Right hindlimb (tissue), 1 donor: ENCODE measurements around the gene BACH1.

Source experiments
- DNase-seq: peaks from one replicate; pipeline ENCODE4 v3.0.0-alpha.2; 2018

Gene BACH1

DNA sequence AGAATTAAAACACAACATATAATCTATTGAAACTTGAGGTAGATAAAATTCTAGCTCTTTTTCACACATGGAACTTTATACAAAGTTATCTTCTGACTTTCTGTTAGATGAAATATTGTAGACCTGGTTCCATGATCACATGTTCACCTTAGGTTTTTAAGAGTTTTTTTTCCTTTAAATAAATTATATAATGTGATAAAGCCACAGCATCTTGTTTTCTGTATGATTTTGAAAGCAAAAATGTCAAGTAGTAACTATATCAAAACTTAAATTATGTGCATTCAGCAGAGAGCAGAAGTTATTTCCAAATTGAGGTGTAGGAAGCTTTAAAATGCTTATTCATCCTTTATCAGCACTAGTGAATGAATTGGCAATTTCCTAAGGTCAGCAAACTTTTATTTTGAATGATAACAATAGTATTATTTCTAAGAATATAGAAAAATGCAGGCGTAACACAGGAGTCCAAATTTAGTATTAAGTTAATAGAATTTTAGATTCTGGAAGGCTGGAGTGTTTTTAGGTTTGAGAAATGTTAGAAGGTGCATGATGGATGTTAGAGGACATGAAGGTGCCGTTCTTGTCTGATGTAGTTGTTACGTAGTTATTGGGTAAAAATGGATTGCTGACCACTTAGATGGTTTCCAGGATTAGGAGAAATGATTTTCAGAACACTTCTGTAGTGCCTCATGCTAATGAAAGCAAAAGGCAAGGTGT, 17.5 kb downstream of the BACH1 start:
- no peak for DNase-seq

DNA sequence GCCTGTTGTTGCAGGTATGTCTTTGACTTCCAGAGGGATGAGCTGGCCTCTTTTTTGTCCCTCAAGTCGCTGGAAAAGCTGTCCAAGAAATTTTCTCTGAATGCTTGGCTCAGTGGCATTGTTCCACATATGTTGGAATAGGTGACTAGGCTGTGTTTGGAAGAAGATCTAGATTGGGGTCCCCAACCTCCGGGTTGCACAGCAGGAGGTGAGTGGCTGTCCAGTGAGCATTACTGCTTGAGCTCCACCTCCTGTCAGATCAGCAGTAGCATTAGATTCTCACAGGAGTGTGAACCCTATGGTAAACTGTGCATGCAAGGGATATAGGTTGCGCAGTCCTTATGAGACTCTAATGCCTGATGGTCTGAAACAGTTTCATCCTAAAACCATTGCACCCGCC, 18.1 kb downstream of the BACH1 start:
- no peak for DNase-seq

DNA sequence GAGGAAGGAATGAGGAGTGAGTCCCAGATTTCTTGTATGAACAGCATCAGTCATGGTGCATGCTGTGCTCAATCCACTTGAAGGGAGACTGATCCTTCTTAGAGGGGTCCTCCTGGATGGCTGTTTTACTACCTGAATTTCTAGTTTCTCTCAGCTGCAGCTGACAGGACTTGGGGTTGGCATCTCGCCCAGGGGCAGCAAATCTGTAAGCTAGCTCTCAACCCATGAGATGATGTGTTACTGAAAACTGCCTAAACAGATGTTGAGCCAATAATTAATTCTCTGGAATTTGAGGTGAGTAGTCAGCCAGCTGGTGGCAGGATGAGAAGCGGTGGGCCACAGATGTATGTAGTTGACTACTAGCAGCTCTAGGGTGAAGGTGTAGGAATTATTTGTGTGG, 19.6 kb downstream of the BACH1 start:
- DNase-seq = no peak

DNA sequence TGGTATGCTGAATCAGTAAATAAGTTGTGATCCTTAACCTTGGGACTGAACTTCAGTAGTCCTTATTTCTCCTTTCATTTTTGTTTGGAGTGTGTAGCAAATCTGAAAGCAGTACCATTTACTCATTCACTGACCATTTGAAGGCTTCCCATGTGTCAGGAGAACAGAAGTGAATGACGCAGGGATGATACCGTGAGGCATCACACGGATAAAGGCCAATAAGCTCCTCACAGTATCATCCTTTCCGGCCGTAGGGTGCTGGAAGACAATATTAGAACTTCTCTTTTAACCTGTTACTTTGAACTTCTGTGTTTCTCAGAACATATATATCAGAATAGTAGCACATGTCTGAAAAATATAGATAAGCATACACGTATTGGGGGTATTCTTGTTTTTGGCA, 21.3 kb downstream of the BACH1 start:
- DNase-seq = no peak

DNA sequence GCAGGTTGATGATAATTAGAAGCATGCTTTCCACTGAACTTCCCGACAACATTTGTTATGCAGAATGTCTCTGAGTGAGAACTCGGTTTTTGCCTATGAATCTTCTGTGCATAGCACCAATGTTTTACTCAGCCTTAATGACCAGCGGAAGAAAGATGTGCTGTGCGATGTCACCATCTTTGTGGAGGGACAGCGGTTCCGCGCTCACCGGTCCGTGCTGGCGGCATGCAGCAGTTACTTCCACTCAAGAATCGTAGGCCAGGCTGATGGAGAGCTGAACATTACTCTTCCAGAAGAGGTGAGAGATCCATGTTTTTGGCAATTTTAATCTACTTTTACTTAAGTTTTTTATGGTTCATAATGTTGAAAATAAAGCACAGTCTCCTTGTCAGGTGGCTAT, 22.5 kb downstream of the BACH1 start:
- DNase-seq = no peak

DNA sequence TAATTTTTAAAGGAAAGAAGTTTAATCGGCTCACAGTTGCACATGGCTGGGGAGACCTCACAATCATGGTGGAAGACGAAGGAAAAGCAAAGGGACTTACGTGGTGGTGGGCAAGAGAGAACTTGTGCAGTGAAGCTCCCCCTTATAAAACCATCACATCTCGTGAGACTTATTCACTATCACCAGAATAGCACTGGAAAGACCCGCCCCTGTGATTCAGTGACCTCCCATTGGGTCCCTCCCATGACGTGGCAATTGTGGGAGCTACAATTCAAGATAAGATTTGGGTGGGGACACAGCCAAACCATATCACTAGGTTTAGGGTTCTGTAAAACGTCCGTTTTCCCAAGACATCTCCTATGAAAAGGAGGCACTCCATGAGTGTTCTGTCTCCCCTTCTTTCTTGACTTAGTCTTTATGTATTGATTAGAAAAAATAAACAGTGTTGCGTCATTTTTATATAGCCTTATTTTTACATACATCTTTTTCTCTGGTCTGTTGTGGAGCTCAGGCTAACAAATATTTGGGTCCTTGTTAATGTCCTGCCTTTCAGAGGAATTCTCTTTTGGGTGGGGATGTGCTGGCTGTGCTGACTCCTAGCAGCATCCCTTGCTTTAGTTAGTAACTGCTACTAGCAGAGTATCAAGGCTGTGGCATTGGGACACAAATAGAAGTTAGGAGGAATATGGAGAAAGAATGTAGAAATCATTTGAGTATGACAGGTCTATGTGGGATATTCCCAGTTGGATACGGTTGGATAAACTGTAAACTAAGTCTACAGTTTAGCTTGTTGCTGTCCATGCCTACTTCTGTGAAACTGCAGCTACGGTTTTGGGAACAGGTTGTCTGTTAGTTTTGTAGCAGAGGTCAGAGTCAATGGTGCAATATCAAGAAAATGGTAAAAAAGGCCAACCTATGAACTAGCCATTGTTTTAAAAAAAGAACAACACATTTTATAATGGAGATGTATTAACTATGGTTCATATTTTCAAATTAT, 23.5 kb downstream of the BACH1 start:
- DNase-seq = no peak

DNA sequence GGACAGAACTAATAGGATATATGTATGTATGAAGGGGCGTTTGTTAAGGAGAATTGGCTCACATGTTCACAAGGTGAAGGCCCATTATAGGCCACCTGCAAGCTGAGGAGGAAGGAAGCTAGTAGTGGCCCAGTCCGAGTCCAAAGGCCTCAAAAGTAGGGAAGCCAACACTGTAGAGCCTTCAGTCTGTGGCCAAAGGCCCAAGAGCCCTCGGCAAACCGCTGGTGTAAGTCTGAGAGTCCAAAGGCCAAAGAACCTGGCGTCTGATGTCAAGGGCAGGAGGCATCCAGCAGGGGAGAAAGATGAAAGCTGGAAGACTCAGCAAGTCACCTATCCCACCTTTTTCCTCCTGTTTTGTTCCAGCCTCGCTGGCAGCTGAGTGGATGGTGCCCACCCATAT, 24.5 kb downstream of the BACH1 start:
- DNase-seq = no peak

DNA sequence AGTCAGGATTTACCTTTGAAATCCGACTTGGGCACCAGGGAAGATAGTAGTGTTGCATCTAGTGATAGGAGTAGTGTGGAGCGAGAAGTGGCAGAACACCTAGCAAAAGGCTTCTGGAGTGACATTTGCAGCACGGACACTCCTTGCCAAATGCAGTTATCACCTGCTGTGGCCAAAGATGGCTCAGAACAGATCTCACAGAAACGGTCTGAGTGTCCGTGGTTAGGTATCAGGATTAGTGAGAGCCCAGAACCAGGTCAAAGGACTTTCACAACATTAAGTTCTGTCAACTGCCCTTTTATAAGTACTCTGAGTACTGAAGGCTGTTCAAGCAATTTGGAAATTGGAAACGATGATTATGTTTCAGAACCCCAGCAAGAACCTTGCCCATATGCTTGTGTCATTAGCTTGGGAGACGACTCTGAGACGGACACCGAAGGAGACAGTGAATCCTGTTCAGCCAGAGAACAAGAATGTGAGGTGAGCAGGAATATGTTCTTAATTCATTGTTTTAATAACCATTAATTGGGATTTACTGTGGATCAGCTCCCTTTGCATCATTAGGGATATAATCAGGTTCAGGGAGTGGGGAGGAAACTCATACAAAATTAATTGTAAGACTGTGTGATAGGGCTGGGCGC, 28.3 kb downstream of the BACH1 start:
- DNase-seq = no peak

DNA sequence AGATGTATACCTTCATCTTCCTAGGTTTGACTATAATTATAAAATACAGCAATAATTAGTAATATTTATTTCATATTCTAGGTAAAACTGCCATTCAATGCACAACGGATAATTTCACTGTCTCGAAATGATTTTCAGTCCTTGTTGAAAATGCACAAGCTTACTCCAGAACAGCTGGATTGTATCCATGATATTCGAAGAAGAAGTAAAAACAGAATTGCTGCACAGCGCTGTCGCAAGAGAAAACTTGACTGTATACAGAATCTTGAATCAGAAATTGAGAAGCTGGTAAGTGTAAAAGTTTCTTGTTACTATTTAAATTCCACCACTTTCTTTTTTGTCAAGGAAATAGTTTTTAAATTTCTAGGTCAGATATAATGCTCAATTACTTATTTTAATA, 30.7 kb downstream of the BACH1 start:
- no peak for DNase-seq

DNA sequence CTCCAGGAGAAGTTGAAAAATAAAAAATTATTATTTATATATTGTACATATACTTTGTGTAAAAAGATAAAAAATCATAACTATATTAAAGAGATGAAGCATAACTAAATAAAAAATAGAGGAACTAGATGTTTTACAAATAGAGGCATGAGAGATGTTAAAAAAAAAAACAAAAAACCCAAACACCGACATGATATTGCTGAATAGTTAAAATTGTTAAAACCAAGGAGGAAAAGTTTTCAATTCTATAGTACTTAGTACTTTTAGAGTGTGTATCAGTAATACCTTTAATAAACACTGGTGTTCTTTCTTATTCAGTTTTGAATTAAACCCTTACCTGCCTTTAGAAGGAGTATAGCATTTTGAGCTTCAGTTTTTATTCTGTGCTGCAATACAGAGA, 32.1 kb downstream of the BACH1 start:
- no peak for DNase-seq

DNA sequence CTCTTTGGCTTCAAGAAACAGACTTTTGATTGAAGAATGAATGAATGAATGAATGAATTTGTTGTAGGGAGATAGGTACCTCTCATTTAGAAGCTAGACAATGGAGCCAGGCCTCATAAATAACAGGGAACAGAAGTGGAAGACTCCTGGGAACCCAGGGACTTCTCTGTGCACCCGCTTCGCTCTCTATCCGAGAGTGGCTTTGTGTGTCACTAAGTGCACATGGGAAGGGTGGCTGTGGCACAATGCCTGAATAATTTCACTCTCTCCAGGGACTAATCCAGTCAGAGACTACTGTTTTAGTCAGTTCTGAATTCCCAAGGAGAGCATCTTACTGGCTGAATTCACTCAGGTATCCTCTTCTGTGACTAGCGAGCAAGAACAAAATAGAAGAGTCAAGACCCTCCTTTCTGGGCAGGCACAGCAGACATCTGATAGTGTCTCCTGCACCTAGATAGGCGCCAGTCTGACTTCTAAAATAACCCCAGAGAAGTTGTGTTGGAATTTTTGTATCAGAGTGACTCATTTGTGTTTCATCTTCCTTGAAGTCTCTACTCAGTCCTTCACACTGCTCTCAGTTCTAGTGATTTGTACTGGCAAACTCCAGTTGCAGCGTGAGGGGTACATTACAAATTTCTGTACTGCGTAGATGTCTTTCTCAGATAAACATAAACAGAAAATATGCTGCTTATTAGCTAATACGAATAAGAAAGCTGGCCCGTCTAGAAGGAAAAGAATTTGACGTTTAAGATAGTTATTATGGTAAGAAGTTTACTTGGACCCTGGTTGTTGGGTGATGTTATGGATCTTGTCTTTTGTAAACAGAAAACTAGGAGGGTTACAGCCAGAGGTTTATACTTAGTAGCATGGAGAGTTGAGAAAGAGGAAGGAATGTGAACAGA, 34.0 kb downstream of the BACH1 start:
- no peak for DNase-seq

DNA sequence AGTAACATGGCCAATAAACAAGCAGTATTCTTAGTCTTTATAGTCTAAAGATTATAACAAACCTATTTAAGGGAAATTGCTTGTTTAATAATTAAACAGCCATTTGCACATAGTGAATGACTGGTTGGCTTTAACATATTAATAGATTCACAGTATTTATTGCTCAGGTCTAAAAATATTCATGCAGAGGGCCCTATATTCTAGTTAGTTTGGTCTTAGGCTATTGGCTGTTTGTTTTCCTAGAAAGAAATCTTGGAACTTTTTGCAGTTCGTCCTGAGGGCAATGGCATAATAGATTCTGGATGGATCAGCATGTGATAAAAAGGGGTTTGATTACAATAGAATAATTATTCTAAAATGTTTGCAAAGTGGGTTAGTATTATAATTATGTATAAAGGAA, 34.7 kb downstream of the BACH1 start:
- no peak for DNase-seq

DNA sequence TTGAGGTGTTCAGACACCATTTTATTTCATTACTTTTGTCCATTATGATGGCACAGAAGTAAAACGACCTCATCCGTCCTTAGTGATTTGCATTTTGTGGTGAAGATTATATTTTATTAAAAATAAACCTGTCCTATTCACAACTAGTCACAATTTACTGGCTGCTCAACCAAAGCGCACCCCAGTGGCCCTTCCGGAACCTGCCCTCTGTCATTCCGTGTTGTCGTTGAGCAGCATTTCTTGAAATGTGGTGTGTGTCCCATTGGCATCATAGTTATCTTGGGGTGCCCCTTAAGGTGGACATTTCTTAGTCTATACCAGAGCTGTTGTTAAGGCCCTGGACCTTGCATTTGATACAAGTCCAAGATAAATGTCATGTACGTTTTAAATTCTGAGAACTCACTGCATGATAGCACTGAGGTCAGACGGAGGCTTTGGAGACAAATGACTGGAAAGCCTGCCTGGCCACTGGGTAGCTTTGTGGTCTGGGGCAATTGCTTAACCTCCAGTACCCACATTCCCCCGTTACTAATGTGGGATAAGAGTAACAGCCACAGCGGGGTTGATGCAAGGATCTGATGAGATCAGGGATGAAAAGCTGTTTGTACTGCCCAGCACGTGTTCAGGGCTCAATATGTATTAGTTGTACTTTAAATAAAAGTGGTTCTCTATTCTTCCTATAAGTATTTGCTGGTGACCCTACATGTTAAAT, 36.2 kb downstream of the BACH1 start:
- DNase-seq = no peak

DNA sequence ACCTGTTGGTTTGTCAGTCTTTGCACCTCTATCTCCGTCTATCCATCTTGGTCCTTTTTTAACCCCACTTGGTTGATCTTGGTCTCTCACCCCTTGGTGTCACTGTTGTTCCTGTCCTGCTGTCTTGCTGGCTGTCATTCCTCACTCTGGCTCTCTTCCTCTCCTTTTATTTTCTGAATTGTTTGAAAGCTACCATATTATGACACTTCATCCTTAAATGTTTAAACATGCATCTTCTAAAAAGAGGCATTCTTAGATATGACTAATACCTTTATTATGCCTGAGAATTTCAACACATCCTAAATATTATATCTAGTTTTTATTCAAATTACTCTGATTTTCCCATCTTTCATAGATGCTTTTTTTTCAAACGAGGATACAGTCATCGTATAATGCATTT, 37.0 kb downstream of the BACH1 start:
- DNase-seq = no peak

DNA sequence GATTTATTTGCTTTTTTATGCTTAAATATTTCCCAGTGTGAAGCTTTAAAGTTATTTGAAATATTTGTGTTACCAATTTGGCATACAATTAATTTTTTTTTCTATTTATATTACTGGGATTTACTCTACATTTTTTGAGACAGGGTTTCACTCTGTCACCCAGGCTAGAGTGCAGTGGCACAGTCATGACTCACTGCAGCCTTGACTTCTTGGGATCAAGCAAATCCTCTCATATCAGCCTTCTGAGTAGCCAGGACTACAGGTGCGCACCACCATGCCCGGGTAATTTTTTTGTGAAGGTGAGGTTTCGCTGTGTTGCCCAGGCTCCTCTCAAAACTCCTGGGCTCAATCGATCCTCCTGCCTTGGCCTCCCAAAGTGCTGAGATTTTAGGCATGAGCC, 39.5 kb downstream of the BACH1 start:
- no peak for DNase-seq

DNA sequence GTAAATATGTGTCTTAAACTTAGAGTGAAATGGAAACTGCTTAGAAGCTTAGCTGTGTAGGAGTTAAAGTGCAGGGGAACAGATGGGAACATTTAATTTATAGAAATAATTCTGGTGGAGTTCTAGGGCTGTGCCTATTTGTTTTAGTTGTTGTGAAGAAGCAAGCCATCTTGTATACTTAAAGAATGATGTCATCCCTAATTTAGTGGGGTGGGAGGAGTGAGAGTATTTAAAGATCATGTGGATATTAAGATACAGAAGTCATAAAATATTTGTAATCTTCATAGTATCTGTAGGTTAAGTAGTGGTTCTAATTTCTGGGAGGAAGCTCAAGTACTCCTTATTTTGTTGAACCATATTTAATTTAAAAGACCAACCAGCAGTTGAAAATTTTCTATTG, 41.5 kb downstream of the BACH1 start:
- DNase-seq = no peak

DNA sequence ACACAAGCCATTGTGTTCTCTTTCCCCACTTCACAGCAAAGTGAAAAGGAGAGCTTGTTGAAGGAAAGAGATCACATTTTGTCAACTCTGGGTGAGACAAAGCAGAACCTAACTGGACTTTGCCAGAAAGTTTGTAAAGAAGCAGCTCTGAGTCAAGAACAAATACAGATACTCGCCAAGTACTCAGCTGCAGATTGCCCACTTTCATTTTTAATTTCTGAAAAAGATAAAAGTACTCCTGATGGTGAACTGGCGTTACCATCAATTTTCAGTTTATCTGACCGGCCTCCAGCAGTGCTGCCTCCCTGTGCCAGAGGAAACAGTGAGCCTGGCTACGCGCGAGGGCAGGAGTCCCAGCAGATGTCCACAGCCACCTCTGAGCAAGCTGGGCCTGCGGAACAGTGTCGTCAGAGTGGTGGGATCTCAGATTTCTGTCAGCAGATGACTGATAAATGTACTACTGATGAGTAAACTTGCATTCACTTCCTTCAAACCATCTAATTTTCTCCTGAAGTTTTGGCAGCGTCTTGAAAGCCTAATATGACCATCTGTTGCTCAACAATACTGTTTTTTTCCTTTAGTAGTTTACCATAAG, 43.7 kb downstream of the BACH1 start:
- DNase-seq = no peak

DNA sequence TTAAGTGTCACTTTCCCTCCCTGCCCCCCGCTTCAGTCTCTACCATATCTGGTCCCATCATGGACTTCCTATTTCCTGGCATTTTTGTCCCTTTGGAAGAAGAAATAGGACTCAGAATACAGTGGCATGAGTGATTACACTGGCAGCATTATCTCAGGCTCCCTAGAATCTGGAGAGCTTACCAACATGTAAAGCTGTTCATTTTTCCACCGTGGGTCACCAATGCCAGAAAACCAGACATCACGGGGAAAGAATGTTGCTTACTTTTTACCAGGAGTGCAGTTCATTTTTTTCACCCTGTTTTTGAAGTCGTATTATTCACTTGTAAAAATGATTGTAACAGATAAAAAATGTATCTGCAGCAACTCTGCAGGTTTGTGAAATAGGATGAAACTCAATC, 44.8 kb downstream of the BACH1 start:
- DNase-seq = no peak

DNA sequence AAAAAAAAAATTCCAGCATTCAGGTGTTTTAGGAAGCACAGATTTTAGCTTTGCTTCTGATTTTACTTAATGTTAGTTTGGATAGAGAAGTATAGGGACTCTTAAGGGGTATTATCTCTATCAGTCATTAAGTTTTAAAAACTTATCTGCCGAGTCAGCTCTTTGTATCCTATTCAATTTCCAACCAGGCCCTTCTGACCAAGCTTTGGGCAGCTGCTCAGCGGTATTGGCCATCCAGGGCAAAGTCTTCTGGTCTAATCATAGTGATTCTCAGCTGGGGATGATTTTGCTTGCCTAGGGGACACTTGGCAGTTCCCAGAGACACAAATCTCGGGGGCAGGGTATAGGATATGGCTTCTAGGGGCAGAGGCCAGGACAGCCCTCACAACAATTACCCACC, 47.6 kb downstream of the BACH1 start:
- DNase-seq = no peak

DNA sequence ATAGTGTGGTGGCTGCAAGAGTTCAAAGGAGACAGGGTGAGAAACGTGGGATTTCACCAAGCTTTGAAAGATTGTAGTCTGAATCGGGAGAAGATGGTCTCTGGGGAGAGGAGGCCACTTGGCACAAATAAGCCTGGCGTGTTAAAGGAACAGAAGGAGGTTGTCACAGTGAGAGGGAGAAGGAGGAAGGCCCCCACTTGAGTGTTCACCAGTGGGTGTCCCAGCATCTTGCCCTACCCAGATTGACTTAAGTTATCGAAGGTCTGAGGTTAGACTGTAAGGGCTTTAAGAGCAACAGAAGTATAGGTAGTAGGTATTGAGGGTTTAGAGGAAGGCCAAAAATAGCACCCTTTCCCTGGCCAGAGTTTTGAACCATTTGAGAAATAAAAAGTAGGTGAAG, 48.0 kb downstream of the BACH1 start:
- DNase-seq = no peak

DNA sequence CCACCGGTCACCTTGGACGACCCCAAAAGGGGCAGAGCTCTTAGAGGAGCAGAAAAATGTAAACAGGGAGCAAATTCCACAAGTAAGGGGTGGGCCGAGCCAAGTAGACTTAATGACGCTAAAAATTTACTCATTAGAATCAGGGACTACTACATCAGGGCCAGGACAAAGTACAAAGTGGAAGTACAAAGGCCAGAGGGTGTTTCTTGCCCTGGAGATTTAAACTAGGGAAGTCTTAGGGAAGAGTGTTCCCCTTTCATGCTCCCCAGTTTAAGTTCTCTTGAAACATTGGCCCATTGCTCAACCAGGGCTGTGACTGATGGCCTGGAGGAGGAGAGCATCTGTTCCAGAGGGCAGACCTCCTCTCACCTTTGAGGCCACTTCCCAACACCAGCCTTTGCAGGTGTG, 48.6 kb downstream of the BACH1 start:
- DNase-seq = no peak

DNA sequence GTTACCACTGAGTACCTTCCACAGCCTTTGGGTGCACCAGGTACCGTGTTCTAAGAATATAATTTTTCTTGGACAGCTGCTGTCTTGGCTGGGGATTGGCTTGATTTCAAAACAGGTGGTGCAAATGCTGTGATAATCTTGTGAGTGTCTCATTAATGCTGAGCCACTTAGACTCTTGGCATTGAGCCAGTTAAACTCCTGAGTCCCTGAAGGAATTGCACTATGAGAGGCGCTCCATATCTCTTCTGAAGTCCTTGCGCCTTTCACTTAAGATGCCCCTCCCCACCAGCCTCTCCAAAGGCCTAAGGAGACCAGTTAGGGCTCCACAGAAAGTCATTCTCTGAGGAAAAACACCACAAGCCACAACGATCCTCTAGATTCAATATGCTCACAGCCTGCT, 51.0 kb downstream of the BACH1 start:
- DNase-seq = no peak
